ENCODE results near the gene DMXL1.
"Not testable (repeated sequence)": the region's sequence is repeated elsewhere in the genome, so short reads cannot be mapped to it uniquely, and the experiment has no call there.

DMXL1 gene

DNA sequence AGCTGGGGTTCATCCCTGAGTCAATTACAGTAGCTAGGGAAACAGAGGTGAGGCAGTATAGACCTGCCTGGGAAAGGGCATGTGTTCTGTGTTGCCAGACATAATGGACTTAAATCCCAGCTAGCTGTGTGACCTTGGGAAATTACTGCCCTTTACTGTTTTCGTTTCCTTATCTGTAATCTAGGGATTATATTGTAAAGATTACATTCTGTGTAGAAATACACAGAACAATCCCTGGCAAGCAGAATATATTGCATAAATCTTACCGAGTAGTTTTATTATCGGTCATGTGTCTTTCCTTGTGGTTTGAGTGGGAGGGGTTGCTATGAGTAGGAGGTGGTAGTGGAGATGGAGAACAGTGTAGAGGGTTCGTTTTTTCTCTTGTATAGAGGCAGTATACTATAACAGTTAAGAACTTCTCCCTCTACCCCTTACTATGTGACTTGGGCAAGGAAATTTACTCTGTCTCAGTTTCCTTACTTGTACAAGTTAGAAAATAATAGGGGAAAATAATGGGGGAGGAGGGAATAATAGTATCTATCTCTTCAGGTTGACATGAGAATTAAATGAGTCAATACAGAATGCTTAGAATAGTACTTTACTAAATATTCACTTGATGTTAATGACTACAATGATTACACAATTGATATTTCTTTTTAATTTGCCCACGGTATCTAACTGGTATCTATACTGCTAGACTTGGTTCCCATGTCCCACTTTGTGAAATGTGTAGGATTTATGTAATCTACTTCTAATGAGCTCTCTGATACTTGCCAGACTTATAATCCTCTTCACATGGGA lies 7.1 kb upstream of the DMXL1 start:
- DNase-seq (ENCODE audit: low spot score), result no peak

DNA sequence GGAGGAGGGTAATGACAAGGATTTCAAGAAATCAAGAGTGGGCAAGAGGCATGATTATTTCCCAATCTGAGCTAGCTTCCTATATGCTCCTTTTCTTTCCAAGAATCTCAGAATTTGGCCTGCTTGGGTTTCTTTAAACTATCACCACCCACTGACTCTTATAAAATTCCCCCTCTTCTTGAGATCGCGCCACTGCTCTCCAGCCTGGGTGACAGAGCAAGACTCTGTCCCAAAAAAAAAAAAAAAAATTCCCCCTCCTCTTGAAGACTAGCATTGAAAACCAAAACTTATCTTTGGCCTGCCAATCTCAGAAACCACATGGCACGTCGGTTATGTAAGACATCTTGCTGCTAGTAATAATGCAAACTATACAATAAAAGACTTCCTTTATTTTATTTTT lies 3.4 kb upstream of the DMXL1 start:
- no peak for DNase-seq (ENCODE audit: low spot score)

DNA sequence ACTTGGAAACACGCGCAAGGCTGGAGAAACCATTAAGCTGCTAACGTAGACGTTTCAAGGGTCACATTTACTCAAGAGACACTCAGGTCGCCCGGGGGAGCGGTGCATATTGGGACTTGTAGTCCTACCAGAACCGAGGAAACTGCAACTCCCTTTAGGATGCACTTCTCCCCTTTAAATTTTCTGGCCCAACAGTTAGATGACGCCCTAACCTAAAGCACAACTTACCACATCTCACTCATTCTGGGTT lies 384 bp upstream of the DMXL1 start:
- no peak for DNase-seq (ENCODE audit: low spot score)

DNA sequence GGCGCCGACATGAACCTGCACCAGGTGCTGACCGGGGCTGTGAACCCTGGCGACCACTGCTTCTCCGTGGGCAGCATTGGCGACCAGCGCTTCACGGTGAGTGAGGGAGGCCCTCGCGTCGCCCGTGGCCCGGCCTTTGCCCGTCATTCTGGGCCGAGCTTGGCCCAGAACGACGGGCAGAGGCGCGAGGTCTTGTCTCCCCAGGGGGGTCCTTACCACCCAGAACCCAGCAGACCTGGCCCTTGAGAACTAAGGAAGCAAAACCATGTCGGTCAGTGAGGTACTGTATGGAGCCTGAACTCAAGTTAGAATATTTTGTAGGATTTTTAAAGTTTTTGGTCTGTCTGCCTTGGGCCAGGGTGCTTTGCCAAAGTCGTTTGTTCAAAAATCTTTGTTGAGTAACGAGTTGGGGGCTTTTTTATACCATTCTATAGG lies 691 bp downstream of the DMXL1 start:
- no peak for DNase-seq (ENCODE audit: low spot score)

DNA sequence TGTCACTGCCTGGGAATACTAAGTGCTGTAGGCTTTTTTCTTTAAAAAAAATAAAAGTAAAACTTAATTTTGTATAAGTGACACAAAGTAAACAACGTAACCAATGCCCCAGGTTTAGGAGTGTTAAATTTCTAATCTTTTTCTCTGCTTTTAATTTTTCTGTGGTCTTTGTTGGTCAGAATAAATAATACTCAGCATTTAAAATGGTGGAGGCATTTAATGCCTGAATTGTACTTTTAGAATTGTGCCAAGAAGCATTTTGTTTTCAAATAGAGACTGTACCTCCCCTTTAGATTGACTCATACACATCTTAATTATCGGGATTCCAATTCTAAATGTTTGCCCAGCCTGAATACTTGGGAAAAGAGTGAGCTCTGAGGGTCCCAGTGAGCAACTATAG lies 1.6 kb downstream of the DMXL1 start:
- no peak for DNase-seq (ENCODE audit: low spot score)

DNA sequence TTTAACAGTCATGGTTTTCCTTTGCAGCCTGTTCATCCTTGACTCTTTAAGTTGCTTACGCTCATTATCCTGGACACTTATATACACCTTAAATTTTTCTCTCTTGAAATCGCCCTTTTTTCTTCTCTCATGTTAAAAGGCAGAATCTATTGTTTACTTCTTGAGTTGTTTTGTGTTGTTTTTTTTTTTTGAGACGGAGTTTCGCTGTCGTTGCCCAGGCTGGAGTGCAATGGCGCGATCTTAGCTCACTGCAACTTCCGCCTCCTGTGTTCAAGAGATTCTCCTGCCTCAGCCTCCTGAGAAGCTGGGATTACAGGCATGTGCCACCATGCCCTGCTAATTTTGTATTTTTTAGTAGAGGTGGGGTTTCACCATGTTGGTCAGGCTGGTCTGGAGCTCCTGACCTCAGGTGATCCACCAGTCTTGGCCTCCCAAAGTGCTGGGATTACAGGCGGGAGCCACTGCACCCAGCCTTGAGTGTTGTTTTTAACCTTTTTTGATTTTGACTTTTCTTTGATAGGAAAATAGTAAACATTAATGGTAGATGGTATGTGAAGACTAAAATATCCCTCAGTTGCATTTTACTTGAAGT lies 3.0 kb downstream of the DMXL1 start:
- DNase-seq (ENCODE audit: low spot score), result not testable (repeated sequence)

DNA sequence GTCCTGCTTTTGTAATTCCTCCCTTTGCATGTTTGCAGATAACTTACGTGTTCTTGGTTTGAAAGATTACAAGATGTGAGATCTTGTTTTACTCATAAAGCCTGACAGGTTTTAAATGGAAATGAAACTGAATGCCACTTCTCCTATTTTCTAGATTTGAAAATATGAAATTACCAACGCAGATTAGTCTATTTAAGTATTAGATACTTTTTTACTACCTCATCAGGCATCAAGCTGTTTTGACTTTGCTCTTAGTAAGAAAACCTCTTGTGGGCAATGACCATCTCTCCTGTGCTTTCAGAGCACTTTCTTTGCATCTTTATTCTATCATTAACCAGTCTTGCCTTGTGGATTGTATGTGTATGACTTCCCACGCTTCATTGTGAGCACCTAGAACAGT lies 3.5 kb downstream of the DMXL1 start:
- no peak for DNase-seq (ENCODE audit: low spot score)

DNA sequence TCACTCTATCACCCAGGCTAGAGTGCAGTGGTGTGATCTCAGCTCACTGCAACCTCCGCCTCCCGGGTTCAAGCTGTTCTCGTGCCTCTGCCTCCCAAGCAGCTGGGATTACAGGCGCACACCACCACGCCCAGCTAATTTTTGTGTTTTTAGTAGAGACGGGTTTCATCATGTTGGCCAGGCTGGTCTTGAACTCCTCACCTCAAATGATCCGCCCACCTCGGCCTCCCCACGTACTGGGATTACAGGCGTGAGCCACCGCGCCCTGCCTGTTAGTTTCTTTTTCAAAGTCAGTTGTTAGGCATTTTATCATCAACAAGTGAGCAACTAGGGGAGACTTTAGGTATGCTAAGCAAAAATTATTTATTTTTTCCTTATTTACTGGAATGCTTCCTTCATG lies 4.4 kb downstream of the DMXL1 start:
- DNase-seq (ENCODE audit: low spot score), result not testable (repeated sequence)

DNA sequence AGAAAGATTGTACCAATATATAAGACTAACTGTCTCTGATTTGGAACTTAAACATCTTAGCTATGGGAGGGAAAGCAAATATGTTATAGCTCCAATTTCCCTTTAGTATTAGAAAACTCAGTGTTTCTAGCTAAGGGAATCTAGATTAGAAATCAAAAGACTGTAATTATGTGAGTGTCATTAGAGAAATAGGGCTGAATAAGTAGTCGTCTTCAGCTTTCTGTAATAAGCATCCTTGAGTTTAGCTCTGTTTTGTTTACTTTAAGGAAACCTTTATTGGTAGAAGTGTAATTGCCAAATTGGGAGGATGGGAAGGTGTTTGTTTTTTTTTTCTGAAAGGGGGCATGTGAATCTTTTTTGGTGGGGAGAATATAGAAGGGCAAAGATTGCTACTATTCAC lies 5.2 kb downstream of the DMXL1 start:
- DNase-seq (ENCODE audit: low spot score), result no peak

DNA sequence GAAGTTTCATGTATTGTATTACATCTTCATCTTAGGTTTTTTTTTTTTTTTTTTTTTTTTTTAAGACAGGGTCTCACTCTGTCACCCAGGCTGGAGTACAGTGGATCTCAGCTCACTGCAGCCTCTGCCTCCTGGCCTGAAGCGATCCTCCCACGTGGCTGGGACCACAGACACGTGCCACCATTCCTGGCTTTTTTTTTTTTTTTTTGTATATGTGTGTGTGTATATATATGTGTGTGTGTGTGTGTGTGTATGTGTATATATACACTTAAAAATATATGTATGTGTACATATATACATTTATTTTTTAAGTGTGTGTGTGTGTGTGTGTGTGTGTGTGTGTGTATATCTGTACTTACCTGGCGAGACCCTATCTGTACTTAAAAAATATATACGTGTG lies 6.6 kb downstream of the DMXL1 start:
- no peak for DNase-seq (ENCODE audit: low spot score)

DNA sequence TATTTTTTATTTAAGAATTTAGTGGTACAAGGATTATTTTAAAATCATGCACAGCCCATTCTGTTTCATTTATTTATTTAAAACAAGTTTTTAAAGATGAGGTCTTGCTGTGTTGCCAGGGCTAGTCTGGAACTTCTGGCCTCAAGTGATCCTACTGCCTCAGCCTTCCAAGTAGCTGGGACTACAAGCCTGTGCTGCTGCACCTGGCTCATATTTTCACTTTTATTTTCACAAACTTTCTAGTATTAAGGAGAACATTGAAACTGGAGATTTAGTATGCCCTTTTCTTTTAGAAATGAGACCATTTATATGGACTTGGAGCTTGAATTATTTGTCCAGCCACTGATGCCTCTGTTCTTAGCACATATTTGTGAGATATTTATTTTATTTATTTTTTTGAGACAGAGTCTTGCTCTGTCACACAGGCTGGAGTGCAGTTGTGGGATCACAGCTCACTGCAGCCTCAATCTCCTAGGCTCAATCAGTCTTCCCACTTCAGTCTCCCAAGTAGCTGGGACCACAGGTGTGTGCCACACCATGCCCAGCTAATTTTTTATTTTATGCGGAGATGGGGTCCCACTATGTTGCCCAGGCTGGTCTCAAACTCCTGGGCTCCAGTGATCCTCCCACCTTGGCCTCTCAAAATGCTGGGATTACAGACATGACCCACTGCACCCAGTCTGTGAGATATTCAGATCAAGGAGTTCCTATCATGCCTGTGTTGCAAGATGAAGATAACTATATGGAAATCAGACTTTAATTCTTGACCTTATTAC lies 7.4 kb downstream of the DMXL1 start:
- no peak for DNase-seq (ENCODE audit: low spot score)

DNA sequence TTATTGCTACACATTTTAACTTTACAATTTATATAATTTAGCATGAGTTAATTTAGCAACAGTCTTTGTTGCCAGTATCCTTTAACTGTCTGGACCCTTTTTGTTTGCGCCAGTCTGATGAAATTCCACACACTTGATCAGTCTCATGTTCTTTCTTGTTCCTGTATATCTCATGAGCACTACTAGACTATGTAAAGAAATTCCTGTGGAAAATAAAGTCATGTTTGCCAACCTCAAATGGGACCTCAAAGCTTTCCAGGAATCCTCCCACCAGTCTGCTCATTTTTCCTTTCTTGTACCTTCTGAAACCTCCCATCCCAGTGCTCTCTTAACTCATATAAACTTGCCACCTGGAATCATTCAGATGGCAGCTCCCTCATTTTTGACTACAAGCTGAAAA lies 8.0 kb downstream of the DMXL1 start:
- DNase-seq (ENCODE audit: low spot score), result no peak

DNA sequence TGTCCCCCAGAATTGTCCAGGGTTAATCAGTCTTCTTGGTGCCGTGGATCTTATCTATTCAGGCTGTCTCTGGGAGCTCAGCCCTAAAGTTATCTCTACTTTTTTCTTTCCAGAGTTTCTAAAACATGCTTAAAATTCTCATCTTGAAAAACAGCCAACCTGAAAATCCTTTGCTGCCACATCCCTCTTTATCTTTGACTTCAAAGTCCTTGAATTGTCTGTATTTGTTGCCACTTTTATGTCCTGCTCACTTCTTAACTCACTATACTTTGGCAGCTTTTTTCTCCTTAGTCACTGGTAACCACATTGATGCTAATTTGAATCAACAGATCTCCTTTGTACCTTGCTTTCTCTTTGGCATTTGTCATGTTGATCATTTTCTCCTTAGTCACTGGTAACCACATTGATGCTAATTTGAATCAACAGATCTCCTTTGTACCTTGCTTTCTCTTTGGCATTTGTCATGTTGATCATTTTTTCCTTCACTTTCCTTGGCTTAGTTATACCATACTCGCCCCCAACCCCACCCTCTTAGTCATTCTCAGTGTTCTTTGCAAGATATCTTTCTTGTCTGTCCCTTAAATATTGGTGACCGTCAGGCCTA lies 8.5 kb downstream of the DMXL1 start:
- no peak for DNase-seq (ENCODE audit: low spot score)

DNA sequence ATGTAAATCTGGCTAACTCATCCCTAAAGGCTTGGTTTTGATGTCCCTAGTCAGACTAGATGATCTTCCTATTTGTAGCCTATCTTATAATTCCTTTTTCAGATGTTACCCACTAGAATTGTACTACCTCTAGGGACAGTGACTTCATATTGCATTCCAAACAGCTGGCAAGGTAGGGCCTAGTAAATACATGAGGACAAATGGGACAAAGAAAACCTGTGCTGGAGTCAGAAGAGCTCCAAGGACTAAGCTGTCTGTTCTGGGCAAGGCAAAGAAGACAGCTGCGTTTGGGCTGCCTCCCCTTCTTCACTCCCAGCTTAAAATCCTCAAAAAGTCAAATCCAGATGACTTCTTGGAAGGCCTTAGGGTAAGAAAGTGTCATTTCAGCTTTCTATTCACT lies 10.0 kb downstream of the DMXL1 start:
- DNase-seq (ENCODE audit: low spot score), result no peak

DNA sequence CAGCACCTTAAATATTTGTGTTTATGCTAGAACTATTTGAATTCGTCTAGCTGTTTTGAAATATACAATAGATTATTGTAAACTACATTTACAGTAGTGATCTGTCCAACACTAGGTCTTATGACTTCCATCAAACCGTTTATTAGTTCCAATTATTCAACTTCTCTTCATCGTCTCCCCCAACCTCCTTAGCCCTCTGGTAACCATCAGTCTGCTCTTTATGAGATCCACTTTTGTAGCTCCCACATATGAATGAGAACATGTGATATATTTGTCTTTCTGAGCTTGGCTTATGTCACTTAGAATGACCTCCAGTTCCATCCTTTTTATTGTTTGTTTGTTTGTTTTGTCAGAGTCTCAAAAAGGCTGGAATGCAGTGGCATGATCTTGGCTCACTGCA lies 11.8 kb downstream of the DMXL1 start:
- DNase-seq (ENCODE audit: low spot score), result no peak

DNA sequence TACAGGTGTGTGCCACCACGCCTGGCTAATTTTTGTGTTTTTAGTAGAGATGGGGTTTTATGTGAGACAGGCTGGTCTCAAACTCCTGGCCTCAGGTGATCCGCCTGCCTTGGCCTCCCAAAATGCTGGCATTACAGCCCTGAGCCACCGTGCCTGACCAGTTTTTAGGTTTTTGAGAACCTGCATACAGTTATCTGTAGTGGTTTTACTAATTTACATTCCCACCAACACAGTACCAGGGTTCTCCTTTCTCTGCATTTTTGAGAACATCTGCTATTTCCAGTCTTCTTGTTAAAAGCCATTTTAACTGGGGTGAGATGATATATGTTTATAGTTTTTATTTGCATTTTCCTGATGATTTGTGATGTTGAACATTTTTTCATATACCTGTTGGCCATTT lies 12.8 kb downstream of the DMXL1 start:
- DNase-seq (ENCODE audit: low spot score), result no peak

DNA sequence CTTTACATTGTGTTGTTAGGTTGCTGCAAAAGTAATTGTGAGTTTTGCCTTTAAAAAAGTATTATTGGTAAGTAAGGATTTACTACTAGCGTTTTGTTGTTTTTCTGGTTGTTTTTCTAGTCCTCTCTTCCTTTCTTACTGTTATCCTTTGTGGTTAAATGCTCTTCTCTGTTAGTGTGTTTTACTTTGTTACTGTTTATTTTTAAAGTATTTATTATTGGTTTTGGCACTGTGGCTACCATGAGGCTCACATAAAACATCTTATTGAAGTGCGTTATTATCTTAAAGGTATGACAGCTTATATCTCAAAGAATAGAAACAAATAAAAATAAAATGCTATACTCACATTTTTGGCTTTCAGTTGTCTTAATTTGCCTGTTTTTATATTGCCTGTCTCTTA lies 17.6 kb downstream of the DMXL1 start:
- DNase-seq (ENCODE audit: low spot score), result no peak

DNA sequence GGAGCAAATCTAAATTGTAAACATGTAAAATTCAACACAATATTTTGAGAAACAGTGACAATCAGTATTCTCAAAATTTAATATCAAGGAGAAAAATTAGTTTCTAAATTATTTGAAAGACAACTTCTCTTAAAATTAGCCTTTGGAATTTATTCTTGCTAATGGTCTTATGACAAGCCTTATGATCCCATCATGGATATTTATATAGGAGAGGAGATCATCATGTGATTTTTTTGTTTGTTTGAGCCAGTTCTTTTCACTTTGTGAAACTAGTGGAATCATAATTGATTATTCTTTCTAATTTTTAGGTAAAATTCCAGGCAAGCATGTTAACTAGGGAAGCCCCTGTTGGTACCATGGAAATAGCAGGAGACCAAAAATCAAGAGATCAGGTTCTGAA lies 24.7 kb downstream of the DMXL1 start:
- no peak for DNase-seq (ENCODE audit: low spot score)

DNA sequence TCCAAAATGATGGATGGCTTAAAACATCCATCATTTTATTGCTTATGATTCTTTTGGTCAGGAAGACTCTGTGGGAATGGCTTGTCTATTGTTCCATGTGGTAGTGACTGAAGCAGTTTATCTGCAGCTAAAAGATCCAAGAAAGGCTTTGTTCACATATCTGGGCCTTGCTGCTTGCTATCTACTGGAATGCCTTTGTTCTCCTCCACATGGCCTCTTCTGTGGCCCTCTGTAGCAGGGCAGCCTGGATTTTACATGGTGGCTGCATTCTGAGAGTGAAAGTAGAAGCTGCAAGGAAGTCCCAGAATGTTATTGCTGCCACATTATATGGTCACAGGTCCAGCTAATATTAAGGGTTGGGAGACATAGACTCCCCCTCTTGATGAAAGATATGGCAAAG lies 35.1 kb downstream of the DMXL1 start:
- no peak for DNase-seq (ENCODE audit: low spot score)

DNA sequence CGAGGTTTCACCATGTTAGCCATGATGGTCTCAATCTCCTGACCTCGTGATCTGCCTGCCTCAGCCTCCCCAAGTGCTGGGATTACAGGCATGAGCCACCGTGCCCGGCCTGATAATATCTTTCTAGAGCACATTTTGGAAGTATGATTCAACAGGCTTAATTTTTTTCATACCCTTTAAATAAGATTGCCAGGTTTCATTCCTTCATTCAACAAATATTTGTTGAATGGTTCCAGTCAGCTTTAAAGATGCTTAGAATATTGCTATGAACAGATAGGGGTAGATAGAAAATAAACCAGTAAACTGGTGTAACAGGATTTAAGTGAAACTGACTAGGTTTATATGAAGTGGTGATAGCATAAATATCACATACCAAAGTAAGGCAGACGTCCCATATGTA lies 41.3 kb downstream of the DMXL1 start:
- no peak for DNase-seq (ENCODE audit: low spot score)

DNA sequence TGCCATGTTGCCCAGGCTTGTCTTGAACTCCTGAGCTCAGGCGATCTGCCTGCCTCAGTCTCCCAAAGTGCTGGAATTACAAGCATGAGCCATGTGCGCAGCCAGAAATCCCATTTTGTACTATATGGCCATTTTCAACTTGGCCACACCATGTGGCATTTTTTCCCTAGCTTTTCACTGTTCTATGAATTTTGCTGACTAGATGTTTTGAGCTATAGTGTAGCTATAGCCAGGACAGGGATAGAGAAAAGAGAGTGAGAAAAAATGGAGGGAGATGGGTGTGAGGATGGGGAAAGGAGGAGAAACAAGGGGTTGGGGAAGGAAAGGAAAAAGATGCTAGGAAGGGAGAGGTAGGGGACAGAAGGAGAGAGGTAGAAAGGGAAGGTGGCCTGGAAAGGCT lies 46.4 kb downstream of the DMXL1 start:
- DNase-seq (ENCODE audit: low spot score), result no peak

DNA sequence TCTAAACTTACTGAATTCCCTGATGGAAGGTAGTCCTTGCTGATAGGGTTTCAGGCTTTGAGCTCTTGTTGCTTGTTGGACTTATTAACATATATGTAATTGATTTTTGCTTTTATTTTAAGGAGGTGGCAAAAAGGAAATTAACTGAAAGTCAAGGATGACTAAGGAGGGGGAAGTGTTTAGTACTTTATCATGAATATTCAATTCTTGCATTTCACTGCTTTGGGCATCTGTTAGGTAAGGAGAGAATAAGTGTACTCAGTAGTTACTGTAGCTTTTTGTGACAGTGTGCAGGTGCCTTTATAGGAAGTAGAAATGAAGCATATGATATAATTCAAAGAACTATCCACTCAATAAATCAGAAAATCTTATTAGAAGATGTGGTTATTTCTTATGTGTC lies 47.1 kb downstream of the DMXL1 start:
- no peak for DNase-seq (ENCODE audit: low spot score)

DNA sequence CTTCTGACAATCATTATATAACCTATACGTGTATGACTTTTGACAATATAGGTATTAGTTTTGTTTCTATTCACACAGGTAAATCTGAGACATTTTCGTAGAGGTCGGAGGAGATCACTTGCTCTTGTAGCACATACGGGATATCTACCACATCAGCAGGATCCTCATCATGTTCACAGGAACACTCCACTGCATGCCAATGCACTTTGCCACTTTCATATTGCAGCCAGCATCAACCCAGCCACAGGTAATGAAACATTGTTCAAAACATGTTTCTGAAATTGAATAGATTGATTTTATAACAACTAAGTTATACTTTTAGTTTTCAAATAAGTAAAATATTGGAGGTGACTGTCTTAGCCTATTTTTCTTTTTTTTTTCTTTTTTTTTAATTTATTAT lies 50.0 kb downstream of the DMXL1 start:
- DNase-seq (ENCODE audit: low spot score), result no peak

All from left forelimb (tissue), 1 donor.